PC-3 (cell line): ENCODE data around the gene SLC16A8. TPM values are rescaled to one million over a fixed set of nuclear protein-coding genes. Genes with fewer than 3 reads are reported as not detected.

Experiments used
- ATAC-seq: fragments of 200-7000 bp; cut with Tn5 transposase; 2 replicates; pipeline ENCODE4 v1.9.1; 2020; ENCODE audit warnings: mild to moderate bottlenecking, moderate library complexity
- BruUV-seq: library from RNA; stranded (reverse); fragments of 400-500 nt; replicated peaks from 2 replicates; lab custom pipeline; 2021; lab: Mats Ljungman, UMichigan
- CTCF ChIA-PET: fragments of 300-600 bp; sonication (Branson Sonifier 250); formaldehyde crosslinking; loops from one replicate; lab custom pipeline; 2022; ENCODE audit warnings: antibody characterized with exemption; lab: Charles Lee
- POLR2A ChIA-PET: fragments of 300-600 bp; sonication (Branson Sonifier 250); formaldehyde crosslinking; loops from one replicate; lab custom pipeline; 2022; ENCODE audit warnings: antibody characterized with exemption; ENCODE audit not compliant: unreplicated experiment; lab: Charles Lee
- DNase-seq: peaks from one replicate; pipeline ENCODE4 v3.0.0-alpha.2; 2015
- H2AFZ ChIP-seq: fragments of 300-600 bp; sonication (generic); 2 replicates; pipeline ENCODE4 v1.6.0; 2016; ENCODE audit warnings: antibody characterized with exemption, low read length
- H3F3A ChIP-seq: fragments of 300-600 bp; sonication (generic); one replicate; pipeline ENCODE4 v1.6.0; 2017; ENCODE audit warnings: antibody characterized with exemption, low read length, control low read depth, mild to moderate bottlenecking; ENCODE audit not compliant: unreplicated experiment
- H3K27ac ChIP-seq: fragments of 300-600 bp; sonication (generic); 2 replicates; pipeline ENCODE4 v1.5.1; 2016; ENCODE audit warnings: mild to moderate bottlenecking, low read length
- H3K27me3 ChIP-seq: fragments of 300-600 bp; sonication (generic); 2 replicates; pipeline ENCODE4 v1.6.1; 2016; ENCODE audit warnings: low read length, mixed read lengths
- H3K36me3 ChIP-seq: fragments of 300-600 bp; sonication (generic); 2 replicates; pipeline ENCODE4 v1.6.1; 2016; ENCODE audit warnings: low read depth, mixed run types, low read length, mixed read lengths
- H3K4me1 ChIP-seq: fragments of 300-600 bp; sonication (generic); 2 replicates; pipeline ENCODE4 v1.5.1; 2016; ENCODE audit warnings: low read length; ENCODE audit not compliant: insufficient read depth
- H3K4me2 ChIP-seq: fragments of 300-600 bp; sonication (generic); 2 replicates; pipeline ENCODE4 v1.6.0; 2016; ENCODE audit warnings: low read length
- H3K4me3 ChIP-seq: fragments of 300-600 bp; sonication (generic); 2 replicates; pipeline ENCODE4 v1.5.1; 2016; ENCODE audit warnings: mild to moderate bottlenecking, low read length, mixed read lengths
- H3K79me2 ChIP-seq: fragments of 300-600 bp; sonication (generic); 2 replicates; pipeline ENCODE4 v1.6.1; 2017; ENCODE audit warnings: low read length, mixed read lengths
- H3K9ac ChIP-seq: fragments of 300-600 bp; sonication (generic); 2 replicates; pipeline ENCODE4 v1.6.0; 2016; ENCODE audit warnings: mild to moderate bottlenecking, low read length
- H3K9me2 ChIP-seq: fragments of 300-600 bp; sonication (generic); replicated peaks from 2 replicates; pipeline ENCODE4 v1.6.1; 2016; ENCODE audit warnings: mixed run types, low read length, mixed read lengths
- H3K9me3 ChIP-seq: fragments of 300-600 bp; sonication (generic); 2 replicates; pipeline ENCODE4 v1.6.1; 2016; ENCODE audit warnings: low read length, mixed read lengths
- H4K20me1 ChIP-seq: fragments of 300-600 bp; sonication (generic); 2 replicates; pipeline ENCODE4 v1.6.1; 2016; ENCODE audit warnings: low read length, mixed read lengths
- CTCF ChIP-seq: fragments of 300-600 bp; sonication (generic); conservative IDR thresholded peaks from 2 replicates; pipeline ENCODE4 v1.5.1; 2017; ENCODE audit warnings: antibody characterized with exemption, low read depth, mild to moderate bottlenecking, low read length
- EZH2 ChIP-seq: fragments of 300-600 bp; sonication (generic); IDR thresholded peaks from one replicate; pipeline ENCODE4 v1.6.1; 2017; ENCODE audit warnings: antibody characterized with exemption, mild to moderate bottlenecking, low read length; ENCODE audit not compliant: unreplicated experiment
- EZH2phosphoT487 ChIP-seq: fragments of 300-600 bp; sonication (generic); IDR thresholded peaks from 2 replicates; pipeline ENCODE4 v1.6.1; 2018; ENCODE audit warnings: mild to moderate bottlenecking, antibody characterized with exemption, low read length, borderline replicate concordance
- intact Hi-C: fragments of 100-400 bp; cut with micrococcal nuclease; formaldehyde crosslinking; loops from 2 replicates; pipeline ENCODE4 v1.9.0; 2023
- total RNA-seq: library from RNA; depleted of rRNA; stranded (reverse); fragments of >200 nt; gene quantifications from 2 replicates; pipeline ENCODE4 v1.2.3, GENCODE V29; 2014

SLC16A8 gene
- total RNA-seq, 1 experiment from 2014 or later, result not detected

DNA sequence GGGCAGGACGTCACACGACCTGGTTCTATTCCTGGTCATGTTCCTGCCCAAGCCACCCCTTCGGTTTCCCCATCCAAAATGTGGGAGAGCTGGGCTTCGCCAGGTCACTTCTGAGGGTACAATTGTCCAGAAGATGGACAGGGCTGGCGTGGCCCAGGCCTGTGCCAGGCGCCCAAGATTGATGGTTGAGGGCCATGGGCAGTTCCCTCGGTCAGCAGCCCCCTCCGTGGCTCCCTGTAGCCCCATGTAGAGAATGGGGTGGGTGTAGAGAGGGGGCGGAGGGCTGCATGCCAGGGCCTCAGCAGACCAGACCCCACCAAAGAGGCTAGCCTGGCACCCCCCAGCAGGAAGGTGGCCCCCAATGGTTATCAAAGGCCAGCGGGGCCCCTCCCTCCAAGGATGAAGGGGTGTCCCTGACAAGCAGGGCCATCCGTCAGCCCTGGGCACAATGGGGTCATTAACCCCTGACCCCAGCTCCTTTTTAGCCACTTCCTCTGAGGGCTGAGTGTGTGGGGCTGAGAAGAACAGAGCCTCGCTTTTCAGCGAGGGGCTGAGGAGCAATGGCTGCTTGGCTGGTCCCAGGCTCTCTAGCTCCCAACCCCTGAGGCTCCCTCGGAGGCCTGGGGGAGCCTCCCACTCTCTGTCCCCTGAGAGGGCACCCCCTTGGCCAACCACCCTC is 37.8 kb downstream of the SLC16A8 start:
- no peaks in the 10 kb centered on the region for H3K27me3 ChIP-seq
- H3K9me3 ChIP-seq, result no peaks in the 10 kb centered on the region
- no peak overlapping the region for H3K4me3 ChIP-seq
- BruUV-seq, result no TSS peak
- H3K4me1 ChIP-seq, result no peaks in the 10 kb centered on the region
- TF ChIP-seq EZH2 (no peak), CTCF (no peak), EZH2phosphoT487 (no peak)
- no peaks in the 10 kb centered on the region for H3K79me2 ChIP-seq
- no peaks in the 10 kb centered on the region for H3K36me3 ChIP-seq
- ChIA-PET POLR2A (no interaction called here), CTCF (no interaction called here)
- H3K4me2 ChIP-seq, result no peak overlapping the region
- no peak overlapping the region for H2AFZ ChIP-seq
- H4K20me1 ChIP-seq, result no peaks in the 10 kb centered on the region
- intact Hi-C loops, result no loop called here
- no peak for ATAC-seq
- no peak for DNase-seq
- H3K27ac ChIP-seq, result no peak overlapping the region
- H3K9me2 ChIP-seq, result no peaks in the 10 kb centered on the region
- H3K9ac ChIP-seq, result no peak overlapping the region
- H3F3A ChIP-seq, result no peaks in the 10 kb centered on the region

GRCh38 chr22:38043151-38044039 is 40.6 kb downstream of the SLC16A8 start:
- no peaks in the 10 kb centered on the region for H3K27me3 ChIP-seq
- BruUV-seq, result no TSS peak
- no peak overlapping the region for H3K27ac ChIP-seq
- intact Hi-C loops, result no loop called here
- H3K9me2 ChIP-seq, result no peaks in the 10 kb centered on the region
- ATAC-seq (no peak), DNase-seq (no peak)
- no peaks in the 10 kb centered on the region for H3F3A ChIP-seq
- no peaks in the 10 kb centered on the region for H4K20me1 ChIP-seq
- ChIA-PET CTCF (no interaction called here), POLR2A (no interaction called here)
- no peaks in the 10 kb centered on the region for H3K4me1 ChIP-seq
- no peak overlapping the region for H3K4me2 ChIP-seq
- H3K4me3 ChIP-seq, result no peak overlapping the region
- no peaks in the 10 kb centered on the region for H3K9me3 ChIP-seq
- H3K79me2 ChIP-seq, result no peaks in the 10 kb centered on the region
- H3K36me3 ChIP-seq, result no peaks in the 10 kb centered on the region
- no peak overlapping the region for H2AFZ ChIP-seq
- H3K9ac ChIP-seq, result no peak overlapping the region
- TF ChIP-seq EZH2 (no peak), CTCF (no peak), EZH2phosphoT487 (no peak)

GRCh38 chr22:38042488-38042790 is 41.5 kb downstream of the SLC16A8 start:
- Histone ChIP-seq H3K27me3 (no peaks in the 10 kb centered on the region), H3K36me3 (no peaks in the 10 kb centered on the region), H3K27ac (no peak overlapping the region), H3K4me1 (no peaks in the 10 kb centered on the region), H3F3A (no peaks in the 10 kb centered on the region), H3K79me2 (no peaks in the 10 kb centered on the region), H3K4me3 (no peak overlapping the region), H3K9ac (no peak overlapping the region), H3K9me2 (no peaks in the 10 kb centered on the region), H3K4me2 (no peak overlapping the region), H2AFZ (no peak overlapping the region), H4K20me1 (no peaks in the 10 kb centered on the region), H3K9me3 (no peaks in the 10 kb centered on the region)
- ATAC-seq, result no peak
- DNase-seq, result no peak
- TF ChIP-seq EZH2phosphoT487 (no peak), EZH2 (no peak)
- intact Hi-C loops, result no loop called here
- POLR2A ChIA-PET, result no interaction called here
- BruUV-seq, result no TSS peak
- CTCF ChIA-PET, result no interaction called here
